Suprapubic skin (tissue), 4 donors: Measurements from ENCODE around the gene TBC1D22A. TPM values are rescaled to one million over a fixed set of nuclear protein-coding genes. Genes with fewer than 3 reads are reported as not detected.

Source experiments
- DNase-seq, 2 donors: peaks; one replicate each; pipeline ENCODE4 v3.0.0-alpha.2; 2019; ENCODE audit warnings: low spot score in 2 of 2
- H3K27ac ChIP-seq: fragments of 200-600 bp; sonication (generic); one replicate; pipeline ENCODE4 v1.5.1; 2019
- H3K27me3 ChIP-seq: fragments of 200-600 bp; sonication (generic); one replicate; pipeline ENCODE4 v1.5.1; 2019
- H3K36me3 ChIP-seq: fragments of 200-600 bp; sonication (generic); one replicate; pipeline ENCODE4 v1.5.1; 2019
- H3K4me1 ChIP-seq: fragments of 200-600 bp; sonication (generic); one replicate; pipeline ENCODE4 v1.5.1; 2019
- H3K4me3 ChIP-seq: fragments of 200-600 bp; sonication (generic); one replicate; pipeline ENCODE4 v1.5.1; 2019; ENCODE audit warnings: mild to moderate bottlenecking
- H3K9me3 ChIP-seq: fragments of 200-600 bp; sonication (generic); one replicate; pipeline ENCODE4 v1.5.1; 2019
- CTCF ChIP-seq, 2 donors: fragments of 200-600 bp in 1 of 2; fragments of 450-650 bp in 1 of 2; sonication (generic) in 1 of 2; IDR thresholded peaks; one replicate each; pipeline ENCODE4 v1.5.1; 2016 to 2019; ENCODE audit warnings: antibody characterized with exemption in 2 of 2, mild to moderate bottlenecking in 1 of 2, moderate library complexity in 1 of 2
- EP300 ChIP-seq: sonication (generic); formaldehyde crosslinking; IDR thresholded peaks from one replicate; pipeline ENCODE4 v1.6.1; 2017; ENCODE audit warnings: antibody characterized with exemption
- POLR2A ChIP-seq, 2 donors: fragments of 450-650 bp; IDR thresholded peaks; one replicate each; pipeline ENCODE4 v1.6.1; 2017; ENCODE audit warnings: antibody characterized with exemption in 2 of 2, mild to moderate bottlenecking in 2 of 2, moderate library complexity in 2 of 2
- POLR2AphosphoS5 ChIP-seq, 3 donors: sonication (generic); formaldehyde crosslinking; IDR thresholded peaks; one replicate each; pipeline ENCODE4 v1.6.1; 2017; ENCODE audit warnings: antibody characterized with exemption in 3 of 3
- WGBS: methylation state at CpG from one replicate; pipeline ENCODE4 v1.1.5; 2018; 5-methylcytosine and 5-hydroxymethylcytosine counted together
- total RNA-seq, 4 donors: library from RNA; depleted of rRNA; stranded (reverse); fragments of >200 nt; gene quantifications; one replicate each; pipeline ENCODE4 v1.1.0, GENCODE V29; 2016

TBC1D22A gene
- total RNA-seq, 4 donors from 2014 or later, result 24.8 to 43.2 (median 35.4) TPM

DNA sequence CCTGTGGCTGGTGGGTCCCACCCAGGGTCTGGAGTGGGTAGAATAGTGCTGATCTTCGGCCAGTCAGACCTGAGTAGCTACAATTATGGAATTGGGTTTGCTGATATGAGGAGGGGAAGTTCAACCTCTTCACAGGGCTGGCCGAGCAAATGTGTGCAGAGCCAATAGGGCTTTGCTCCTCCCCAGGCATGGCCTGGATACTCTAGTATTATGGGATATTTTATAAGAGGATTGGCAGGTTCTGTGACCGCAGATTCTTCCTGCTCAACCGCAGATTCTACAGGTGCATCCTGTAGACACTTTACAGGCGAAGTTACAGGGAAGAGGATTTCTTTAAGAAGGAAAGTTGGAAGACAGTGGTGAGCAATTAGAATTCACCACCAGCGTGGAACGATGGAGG is 44.3 kb downstream of the TBC1D22A start:
- no peak for DNase-seq
- 90% methylated on average over 7 of the region's 7 CpGs for WGBS
- Histone ChIP-seq H3K27ac (no peak overlapping the region), H3K4me3 (no peak overlapping the region), H3K9me3 (no peaks in the 10 kb centered on the region), H3K27me3 (no peaks in the 10 kb centered on the region), H3K4me1 (peaks cover 8% of the 10 kb centered on the region), H3K36me3 (peaks cover 27% of the 10 kb centered on the region)
- TF ChIP-seq CTCF (IDR thresholded peaks at IDR 0.05) (no peak), EP300 (no peak), POLR2A (IDR thresholded peaks at IDR 0.05) (no peak), POLR2AphosphoS5 (IDR thresholded peaks at IDR 0.05) (no peak)

GRCh38 chr22:46807458-46807857 is 45.0 kb downstream of the TBC1D22A start:
- DNase-seq, result no peak
- Histone ChIP-seq H3K27me3 (no peaks in the 10 kb centered on the region), H3K4me1 (peaks cover 8% of the 10 kb centered on the region), H3K4me3 (no peak overlapping the region), H3K36me3 (peaks cover 21% of the 10 kb centered on the region), H3K27ac (no peak overlapping the region), H3K9me3 (no peaks in the 10 kb centered on the region)
- WGBS, result 91% methylated on average over 6 of the region's 6 CpGs
- TF ChIP-seq EP300, result no peak
- TF ChIP-seq CTCF (IDR thresholded peaks at IDR 0.05), result no peak
- TF ChIP-seq POLR2AphosphoS5 (IDR thresholded peaks at IDR 0.05), result no peak
- no peak for TF ChIP-seq POLR2A (IDR thresholded peaks at IDR 0.05)

GRCh38 chr22:46809153-46809885 is 46.9 kb downstream of the TBC1D22A start:
- Histone ChIP-seq H3K27ac (no peak overlapping the region), H3K4me1 (no peaks in the 10 kb centered on the region), H3K27me3 (no peaks in the 10 kb centered on the region), H3K4me3 (no peak overlapping the region), H3K9me3 (no peaks in the 10 kb centered on the region), H3K36me3 (peaks cover 21% of the 10 kb centered on the region)
- peak in 1 of 2 donors; percentile 50 for DNase-seq
- no peak for TF ChIP-seq POLR2AphosphoS5 (IDR thresholded peaks at IDR 0.05)
- WGBS, result 96% methylated on average over 17 of the region's 17 CpGs

- TF ChIP-seq POLR2AphosphoS5 (IDR thresholded peaks at IDR 0.05) (no peak), EP300 (no peak), POLR2A (IDR thresholded peaks at IDR 0.05) (no peak), CTCF (IDR thresholded peaks at IDR 0.05) (no peak)
- H3K36me3 ChIP-seq, result peaks cover 16% of the 10 kb centered on the region
- WGBS, result 94% methylated on average over 21 of the region's 21 CpGs
- H3K27ac ChIP-seq, result no peak overlapping the region
- no peak overlapping the region for H3K4me3 ChIP-seq
- peaks cover 3% of the 10 kb centered on the region for H3K4me1 ChIP-seq
- peak in 1 of 2 donors; percentile 38 for DNase-seq
- no peaks in the 10 kb centered on the region for H3K9me3 ChIP-seq
- no peaks in the 10 kb centered on the region for H3K27me3 ChIP-seq
Observed at GRCh38 chr22:46810856-46811786, 48.7 kb downstream of the TBC1D22A start.

- H3K9me3 ChIP-seq, result no peaks in the 10 kb centered on the region
- H3K4me1 ChIP-seq, result peaks cover 7% of the 10 kb centered on the region
- H3K4me3 ChIP-seq, result no peak overlapping the region
- WGBS, result 79% methylated on average over 8 of the region's 10 CpGs
- no peak for DNase-seq
- TF ChIP-seq CTCF (IDR thresholded peaks at IDR 0.05) (no peak), POLR2AphosphoS5 (IDR thresholded peaks at IDR 0.05) (no peak), POLR2A (IDR thresholded peaks at IDR 0.05) (no peak), EP300 (no peak)
- no peak overlapping the region for H3K27ac ChIP-seq
- no peaks in the 10 kb centered on the region for H3K27me3 ChIP-seq
- peaks cover 11% of the 10 kb centered on the region for H3K36me3 ChIP-seq
Observed at GRCh38 chr22:46812034-46812605, 49.7 kb downstream of the TBC1D22A start.
